Psoas muscle (tissue), 8 donors: ENCODE data around the gene MGA. TPM values are rescaled to one million over a fixed set of nuclear protein-coding genes. Genes with fewer than 3 reads are reported as not detected.

Experiments
- ATAC-seq, 4 donors: fragments of 200-7000 bp; cut with Tn5 transposase; one replicate each; pipeline ENCODE4 v1.9.1; 2020; ENCODE audit warnings: moderate library complexity in 3 of 4, mild to moderate bottlenecking in 2 of 4
- DNase-seq, 2 donors: peaks; one replicate each; pipeline ENCODE4 v3.0.0-alpha.2; 2020
- H3K27ac ChIP-seq: fragments of 200-600 bp; one replicate; pipeline ENCODE4 v1.8.0; 2022
- H3K27me3 ChIP-seq, 3 donors: fragments of 200-600 bp in 1 of 3; one replicate each; pipeline versions ENCODE4 v1.6.1 to v1.8.0; 2013 to 2022; ENCODE audit warnings: low read length in 2 of 3, mild to moderate bottlenecking in 2 of 3, moderate library complexity in 1 of 3; ENCODE audit not compliant: insufficient read depth in 3 of 3
- H3K36me3 ChIP-seq, 2 donors: fragments of 200-600 bp in 1 of 2; one replicate each; pipeline versions ENCODE4 v1.6.1 to v1.8.0; 2013 to 2022; ENCODE audit warnings: low read depth in 1 of 2, mild to moderate bottlenecking in 1 of 2, moderate library complexity in 1 of 2; ENCODE audit not compliant: insufficient read depth in 1 of 2
- H3K4me1 ChIP-seq: fragments of 200-600 bp; one replicate; pipeline ENCODE4 v1.8.0; 2022
- H3K4me3 ChIP-seq: fragments of 200-600 bp; one replicate; pipeline ENCODE4 v1.8.0; 2022; ENCODE audit warnings: mild to moderate bottlenecking
- H3K9me3 ChIP-seq: fragments of 200-600 bp; one replicate; pipeline ENCODE4 v1.8.0; 2022
- WGBS, 3 donors: extraction: QIAGEN DNeasy Blood & Tissue Kit; methylation state at CpG; one replicate each; pipeline versions ENCODE4 v1.1.6 to v1.1.7; 2013; 5-methylcytosine and 5-hydroxymethylcytosine counted together
- intact Hi-C, 2 donors: fragments of 100-400 bp; cut with DNase I; formaldehyde crosslinking; loops; one replicate each; pipeline versions ENCODE4 v1.11.0 to v1.14.2; 2022
- polyA plus RNA-seq, 3 donors: library from polyadenylated mRNA; stranded (reverse); fragments of 200-250 nt; gene quantifications; one replicate each; pipeline ENCODE4 v1.2.3, GENCODE V29; 2013
- total RNA-seq, 4 donors: library from RNA; stranded (reverse); fragmentation: NEBNext Ultra II Directional in 2 of 4; extraction: Animal tissue kit (Norgen Biotek cat#: 25700) in 2 of 4; gene quantifications; one replicate each; pipeline versions ENCODE4 v1.2.1 to v1.2.4, GENCODE V29; 2021 to 2023
- TF ChIP-seq, protein P1 (sequence below): fragments of 200-600 bp; IDR thresholded peaks from one replicate; pipeline ENCODE4 v1.8.0; 2022; ENCODE audit warnings: antibody characterized with exemption
- donor health status: healthy with polysubstance abuse.
- donor health status: DM: no; HTN: no; CAD: no; lungs with moderate emphysema.
- donor health status: Bipolar disorder and iron deficiency.
- donor health status: healthy.
- donor health status: DM: yes; HTN: yes; CAD: no.
- donor health status: DM: no; HTN: no; CAD: no.
- donor health status: DM: no; HTN: no; CAD: no.
- donor health status: DM: yes; HTN: yes; CAD: no.

MGA gene
- total and polyA plus RNA-seq, 7 donors = 2.6 to 25.8 (median 13.1) TPM

DNA sequence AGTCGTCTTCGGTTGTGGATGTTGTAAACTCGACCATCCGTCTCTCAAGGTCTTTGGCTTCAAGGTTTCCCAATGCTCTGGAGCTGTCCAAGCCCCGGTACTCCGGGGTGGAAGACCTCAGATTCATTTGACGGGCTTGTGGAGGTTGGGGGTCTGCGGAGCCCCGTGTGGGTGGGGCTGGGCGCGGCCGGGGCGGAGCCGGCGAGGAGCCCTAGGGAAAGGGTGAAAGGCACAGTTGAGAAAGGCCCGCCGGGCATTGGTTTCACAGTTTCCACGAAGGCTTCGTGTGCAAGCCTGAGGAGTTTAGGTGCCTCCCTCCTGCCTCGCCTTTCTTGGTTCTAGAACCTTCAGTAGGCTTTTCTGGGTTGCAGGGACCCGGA lies 360 bp upstream of the MGA start:
- H3K27ac ChIP-seq = peak overlapping the region; percentile 82
- no peak for DNase-seq
- TF ChIP-seq, protein P1, sequence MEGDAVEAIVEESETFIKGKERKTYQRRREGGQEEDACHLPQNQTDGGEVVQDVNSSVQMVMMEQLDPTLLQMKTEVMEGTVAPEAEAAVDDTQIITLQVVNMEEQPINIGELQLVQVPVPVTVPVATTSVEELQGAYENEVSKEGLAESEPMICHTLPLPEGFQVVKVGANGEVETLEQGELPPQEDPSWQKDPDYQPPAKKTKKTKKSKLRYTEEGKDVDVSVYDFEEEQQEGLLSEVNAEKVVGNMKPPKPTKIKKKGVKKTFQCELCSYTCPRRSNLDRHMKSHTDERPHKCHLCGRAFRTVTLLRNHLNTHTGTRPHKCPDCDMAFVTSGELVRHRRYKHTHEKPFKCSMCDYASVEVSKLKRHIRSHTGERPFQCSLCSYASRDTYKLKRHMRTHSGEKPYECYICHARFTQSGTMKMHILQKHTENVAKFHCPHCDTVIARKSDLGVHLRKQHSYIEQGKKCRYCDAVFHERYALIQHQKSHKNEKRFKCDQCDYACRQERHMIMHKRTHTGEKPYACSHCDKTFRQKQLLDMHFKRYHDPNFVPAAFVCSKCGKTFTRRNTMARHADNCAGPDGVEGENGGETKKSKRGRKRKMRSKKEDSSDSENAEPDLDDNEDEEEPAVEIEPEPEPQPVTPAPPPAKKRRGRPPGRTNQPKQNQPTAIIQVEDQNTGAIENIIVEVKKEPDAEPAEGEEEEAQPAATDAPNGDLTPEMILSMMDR = no peak
- H3K27me3 ChIP-seq = no peaks in the 10 kb centered on the region
- peak in 2 of 4 donors; percentile 2 to 7 for ATAC-seq
- intact Hi-C loops = loop anchor here (1.0 to 10.0 kb wide), 3 partner anchors 38 to 105 kb away; partner anchors contain the start of gene TYRO3 (in 1 of the 2)
- peak overlapping the region; percentile 76 for H3K4me3 ChIP-seq
- 12 to 21% (median 13%) methylated on average over 17 to 21 of the region's 21 CpGs for WGBS, 3 donors
- no peaks in the 10 kb centered on the region for H3K9me3 ChIP-seq
- no peaks in the 10 kb centered on the region for H3K36me3 ChIP-seq
- peaks cover 18% of the 10 kb centered on the region for H3K4me1 ChIP-seq

DNA sequence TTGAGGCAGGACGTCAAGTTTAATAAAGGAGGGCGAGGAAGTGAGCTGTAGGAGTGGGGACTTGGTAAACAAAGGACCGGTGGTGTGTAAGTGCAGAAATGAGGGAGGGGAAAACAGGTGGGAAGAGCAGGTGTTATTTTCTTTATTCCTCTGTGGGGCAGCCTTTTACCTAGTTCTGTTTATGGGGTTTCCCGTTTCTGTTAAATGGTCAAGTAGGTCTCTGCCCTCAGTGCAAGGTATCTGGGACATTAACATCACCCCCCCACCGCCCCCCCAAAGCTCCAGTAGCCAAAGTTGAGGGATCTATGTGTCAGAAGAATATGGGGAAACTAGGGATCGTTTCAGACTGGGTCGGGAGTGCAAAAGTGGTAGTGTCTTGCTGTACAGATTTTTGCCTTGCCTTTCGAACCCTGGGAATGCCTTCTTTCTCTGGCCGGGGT lies 893 bp downstream of the MGA start:
- Histone ChIP-seq H3K9me3 (no peaks in the 10 kb centered on the region), H3K4me3 (peak overlapping the region; percentile 76), H3K27ac (peak overlapping the region; percentile 82), H3K27me3 (no peaks in the 10 kb centered on the region), H3K4me1 (peaks cover 20% of the 10 kb centered on the region), H3K36me3 (no peaks in the 10 kb centered on the region)
- intact Hi-C loops = loop anchor here (5.0 to 10.0 kb wide), 2 partner anchors 39 to 106 kb away; partner anchors contain the start of gene TYRO3 (in 1 of the 2)
- 1 to 5% (median 1%) methylated on average over 9 of the region's 9 CpGs for WGBS, 3 donors
- TF ChIP-seq, protein P1 = no peak
- ATAC-seq = peak in 2 of 4 donors; percentile 1 to 7
- no peak for DNase-seq

DNA sequence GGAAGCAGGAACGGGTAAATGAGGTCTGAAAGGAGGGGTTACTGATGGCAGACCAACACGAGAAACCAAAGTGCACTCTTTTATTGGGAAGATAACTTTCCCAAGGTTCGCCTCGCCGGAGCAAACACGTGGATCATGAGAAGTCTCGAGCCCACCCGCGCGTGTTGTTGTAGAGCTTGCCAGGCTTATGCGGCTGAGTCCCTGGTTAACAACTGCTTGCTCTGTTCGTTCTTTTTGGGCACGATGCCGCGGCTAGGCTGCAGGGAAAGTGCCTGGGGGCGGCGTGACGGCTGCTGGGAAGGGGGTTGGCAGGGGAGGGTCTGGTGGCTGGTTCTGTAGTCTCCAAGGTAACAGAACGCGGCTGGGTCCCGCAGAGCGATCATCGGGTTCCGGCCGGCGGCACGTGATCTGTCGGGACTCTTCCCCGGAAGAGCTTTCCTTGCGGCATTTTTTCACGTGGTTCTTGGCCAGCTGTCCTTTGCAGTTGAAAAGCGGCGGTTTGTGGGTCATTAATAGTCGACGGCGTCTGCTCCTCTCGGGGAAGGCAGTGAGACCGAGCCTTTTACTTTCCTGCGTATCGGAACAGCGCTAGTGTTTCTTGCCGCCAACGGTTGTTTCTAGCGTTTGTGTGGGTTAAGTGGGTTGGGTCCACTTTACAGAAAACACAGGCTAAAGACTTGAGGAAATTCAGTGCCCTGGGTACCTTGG lies 1.5 kb downstream of the MGA start:
- peak; percentile 76 to 82 for DNase-seq
- peak; percentile 53 to 74 (median 58) for ATAC-seq
- intact Hi-C loops = loop anchor here (5.0 to 10.0 kb wide), 2 partner anchors 39 to 107 kb away; partner anchors contain the start of gene TYRO3 (in 1 of the 2)
- Histone ChIP-seq H3K27ac (peak overlapping the region; percentile 82), H3K9me3 (no peaks in the 10 kb centered on the region), H3K4me1 (peaks cover 20% of the 10 kb centered on the region), H3K27me3 (no peaks in the 10 kb centered on the region), H3K36me3 (no peaks in the 10 kb centered on the region), H3K4me3 (peak overlapping the region; percentile 76)
- WGBS, 3 donors = 0 to 1% (median 1%) methylated on average over 44 of the region's 44 CpGs
- TF ChIP-seq, protein P1 = no peak

DNA sequence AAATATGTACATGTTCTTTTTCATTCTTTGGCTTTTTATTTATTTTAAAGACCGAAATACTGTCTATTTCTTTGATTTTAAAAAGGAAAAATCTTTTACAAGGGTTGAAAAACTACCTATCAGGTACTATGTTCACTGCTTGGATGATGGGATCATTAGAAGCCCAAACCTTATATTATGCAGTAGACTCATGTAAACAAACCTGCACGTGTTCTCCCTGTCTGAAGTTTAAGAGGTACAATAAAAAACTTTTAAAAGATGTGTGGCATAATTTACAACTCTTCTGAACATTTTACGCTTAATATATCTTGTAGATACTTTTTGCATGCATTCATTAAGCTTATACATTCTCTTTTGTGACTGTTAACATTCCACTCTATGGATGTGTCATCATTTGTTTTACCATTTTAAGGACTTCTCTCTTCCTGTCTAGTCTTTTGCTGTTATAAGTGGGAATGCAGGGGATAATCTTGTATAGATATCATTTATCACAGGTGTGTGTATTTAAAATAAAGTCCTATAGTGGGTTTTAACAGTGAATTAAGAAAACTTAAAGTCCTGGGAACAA lies 6.2 kb downstream of the MGA start:
- Histone ChIP-seq H3K9me3 (no peaks in the 10 kb centered on the region), H3K4me3 (no peak overlapping the region), H3K27ac (no peak overlapping the region), H3K27me3 (no peaks in the 10 kb centered on the region), H3K36me3 (no peaks in the 10 kb centered on the region), H3K4me1 (peaks cover 14% of the 10 kb centered on the region)
- TF ChIP-seq, protein P1 = no peak
- DNase-seq = no peak
- WGBS, 3 donors = 85 to 89% (median 86%) methylated on average over 3 of the region's 3 CpGs
- intact Hi-C loops = loop anchor here in 1 of 2 donors (10.0 kb wide), 1 partner anchor 112 kb away; the partner anchor contains the start of gene TYRO3
- no peak for ATAC-seq
